GM12864 (cell line): ENCODE measurements around the gene FCHO2.

Experiments used
- DNase-seq: peaks from one replicate; pipeline ENCODE4 v3.0.0-alpha.2; 2011; ENCODE audit warnings: low read depth
- H3K4me3 ChIP-seq: 2 replicates; pipeline ENCODE4 v1.5.1; 2011; ENCODE audit warnings: mild to moderate bottlenecking, low read depth, low read length, control low read depth
- TF ChIP-seq, protein P1 (sequence below): IDR thresholded peaks from 2 replicates; pipeline ENCODE4 v1.5.1; 2011; ENCODE audit warnings: low read depth, mild to moderate bottlenecking, moderate library complexity, low read length, control low read depth, inconsistent platforms; ENCODE audit errors: missing control alignments

Gene FCHO2

DNA sequence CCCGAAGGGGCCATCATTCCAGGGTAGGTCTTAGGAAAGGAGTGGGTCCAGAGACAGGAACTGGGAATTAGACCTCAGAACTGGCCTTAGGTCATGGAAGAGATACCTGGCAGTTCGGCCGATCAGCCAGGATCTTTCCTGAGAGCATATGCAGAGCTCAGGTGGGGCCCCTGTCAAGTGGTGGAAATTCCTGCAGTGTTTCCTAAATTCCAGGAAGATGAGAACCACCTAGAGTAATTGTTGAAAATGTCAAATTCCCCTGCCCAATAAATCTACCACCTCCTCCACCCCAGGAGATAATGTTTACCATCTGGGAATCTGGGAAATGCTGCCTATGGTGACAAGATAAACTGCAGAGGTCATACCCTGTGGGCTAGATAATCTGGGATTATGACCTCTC, 179.2 kb downstream of the FCHO2 start:
- H3K4me3 ChIP-seq: no peak overlapping the region
- TF ChIP-seq, protein P1, sequence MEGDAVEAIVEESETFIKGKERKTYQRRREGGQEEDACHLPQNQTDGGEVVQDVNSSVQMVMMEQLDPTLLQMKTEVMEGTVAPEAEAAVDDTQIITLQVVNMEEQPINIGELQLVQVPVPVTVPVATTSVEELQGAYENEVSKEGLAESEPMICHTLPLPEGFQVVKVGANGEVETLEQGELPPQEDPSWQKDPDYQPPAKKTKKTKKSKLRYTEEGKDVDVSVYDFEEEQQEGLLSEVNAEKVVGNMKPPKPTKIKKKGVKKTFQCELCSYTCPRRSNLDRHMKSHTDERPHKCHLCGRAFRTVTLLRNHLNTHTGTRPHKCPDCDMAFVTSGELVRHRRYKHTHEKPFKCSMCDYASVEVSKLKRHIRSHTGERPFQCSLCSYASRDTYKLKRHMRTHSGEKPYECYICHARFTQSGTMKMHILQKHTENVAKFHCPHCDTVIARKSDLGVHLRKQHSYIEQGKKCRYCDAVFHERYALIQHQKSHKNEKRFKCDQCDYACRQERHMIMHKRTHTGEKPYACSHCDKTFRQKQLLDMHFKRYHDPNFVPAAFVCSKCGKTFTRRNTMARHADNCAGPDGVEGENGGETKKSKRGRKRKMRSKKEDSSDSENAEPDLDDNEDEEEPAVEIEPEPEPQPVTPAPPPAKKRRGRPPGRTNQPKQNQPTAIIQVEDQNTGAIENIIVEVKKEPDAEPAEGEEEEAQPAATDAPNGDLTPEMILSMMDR: no peak
- no peak for DNase-seq

DNA sequence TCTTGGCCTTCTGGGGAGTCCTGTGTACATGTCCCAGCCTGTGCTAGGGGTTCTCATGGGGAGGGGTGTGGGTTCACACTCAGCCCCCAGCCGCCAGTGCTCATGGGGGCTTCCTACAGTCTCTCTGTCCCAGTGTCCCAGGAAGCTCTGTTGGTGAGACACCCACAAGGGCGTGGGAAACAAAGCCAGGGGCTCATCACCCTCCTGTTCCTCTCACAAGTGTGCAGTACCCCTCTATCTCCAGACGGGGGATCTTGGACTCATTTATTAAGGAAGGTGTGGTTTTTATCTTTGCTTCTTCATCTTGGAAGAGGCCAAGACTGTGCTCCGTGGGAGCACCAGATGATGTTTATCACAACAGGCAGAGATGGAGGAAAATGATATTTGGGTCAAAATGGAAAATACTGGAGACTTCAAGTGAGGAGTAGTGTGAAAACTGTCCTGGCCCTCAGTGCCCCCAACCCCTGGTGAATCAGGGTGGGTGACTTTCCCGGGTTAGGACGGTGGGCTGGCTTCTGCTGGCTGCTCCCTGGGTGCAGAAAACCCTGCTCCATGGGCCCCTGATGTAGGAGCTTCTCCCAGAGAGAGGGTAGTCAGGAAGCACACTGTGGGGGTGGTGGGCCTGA, 179.7 kb downstream of the FCHO2 start:
- TF ChIP-seq, protein P1: peak; percentile 53
- H3K4me3 ChIP-seq: no peak overlapping the region
- DNase-seq: no peak

DNA sequence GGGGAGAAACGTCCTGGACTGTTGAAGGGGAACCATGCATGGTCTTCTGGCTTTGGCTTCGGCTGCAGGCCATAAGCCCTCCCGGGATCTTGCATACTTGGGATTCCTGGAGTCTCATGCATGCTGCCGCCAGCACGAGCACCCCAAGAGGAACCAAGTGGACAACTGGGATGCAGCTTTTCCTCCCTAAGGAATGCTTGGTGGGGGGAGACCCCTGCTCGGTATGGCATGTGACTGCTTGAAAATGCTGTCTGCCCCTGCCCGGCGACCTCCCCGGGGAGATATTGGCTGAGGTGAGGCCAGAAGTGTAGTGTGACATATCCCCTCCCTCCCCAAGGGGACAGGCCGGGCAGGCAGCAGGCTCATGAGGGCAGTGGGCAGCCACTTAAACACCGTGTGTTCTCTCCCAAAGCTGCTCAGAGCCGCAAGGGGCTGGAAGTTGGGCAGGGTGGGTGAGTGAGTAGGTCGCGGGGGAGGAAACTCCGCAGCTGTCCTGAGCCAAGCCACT, 180.3 kb downstream of the FCHO2 start:
- TF ChIP-seq, protein P1: no peak
- DNase-seq: no peak
- no peak overlapping the region for H3K4me3 ChIP-seq

DNA sequence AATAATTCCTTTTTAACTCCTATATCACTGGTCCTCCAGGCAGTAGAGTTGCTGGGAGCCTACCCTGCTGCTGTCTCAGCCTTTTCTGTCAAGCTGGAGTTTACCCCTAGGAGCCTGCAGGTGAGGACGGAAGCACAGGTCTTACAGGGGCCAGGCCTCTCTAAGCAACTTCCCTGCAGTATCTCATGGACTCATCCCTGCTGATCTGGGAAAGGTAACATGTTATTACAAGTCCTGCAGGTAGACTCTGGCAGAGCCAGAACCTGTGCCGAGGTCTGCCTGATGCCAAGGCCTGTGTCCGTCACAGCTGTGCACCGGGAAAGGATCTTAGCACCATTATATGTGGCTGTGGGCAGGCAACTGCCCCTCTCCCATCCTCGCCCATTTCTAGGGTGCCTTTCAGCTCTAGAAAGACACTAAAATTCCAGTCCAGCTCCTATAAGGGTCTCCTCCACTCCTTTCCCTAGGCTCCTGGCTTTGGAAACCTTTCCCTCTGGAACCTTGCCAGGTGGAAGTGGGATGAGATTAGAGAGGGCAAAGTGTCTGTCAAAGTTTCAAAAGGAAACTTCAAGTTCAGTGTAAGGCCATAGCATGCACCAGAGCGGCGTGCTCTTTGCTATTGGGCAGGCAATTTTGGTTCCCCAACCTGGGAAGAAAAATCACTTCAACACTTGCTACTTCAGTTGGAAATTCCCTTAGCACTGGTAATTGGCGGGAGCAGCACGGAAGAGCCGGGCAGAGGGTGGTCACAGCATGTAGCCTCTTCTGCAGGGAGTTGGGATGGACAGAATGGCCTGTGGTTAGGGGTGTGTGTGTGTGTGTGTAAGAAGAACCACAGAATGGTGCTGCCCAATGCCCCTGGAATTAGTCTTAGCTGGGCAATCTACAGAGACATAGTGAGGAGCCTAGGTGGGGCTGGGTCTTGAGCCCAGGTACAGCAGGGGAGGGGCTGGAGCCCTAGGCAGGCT, 182.0 kb downstream of the FCHO2 start:
- no peak for DNase-seq
- TF ChIP-seq, protein P1: no peak
- H3K4me3 ChIP-seq: no peak overlapping the region

DNA sequence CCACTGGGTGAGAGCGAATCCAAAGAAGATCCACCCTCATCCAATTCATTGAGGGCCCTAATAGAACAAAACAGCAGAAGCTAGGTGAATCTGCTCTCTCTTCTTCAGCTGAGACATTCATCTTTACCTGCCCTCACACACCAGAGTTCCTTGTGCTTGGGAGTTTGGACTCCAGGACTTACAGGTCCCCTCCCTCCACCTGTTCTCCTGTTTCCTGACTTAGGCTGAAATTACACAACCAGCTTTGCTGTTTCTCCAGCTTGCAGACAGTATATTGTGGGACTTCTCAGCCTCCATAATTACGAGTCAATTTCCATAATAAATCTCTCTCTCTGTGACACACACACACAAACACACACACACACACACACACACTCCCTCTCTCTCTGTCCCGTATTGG, 183.6 kb downstream of the FCHO2 start:
- no peak overlapping the region for H3K4me3 ChIP-seq
- TF ChIP-seq, protein P1: no peak
- DNase-seq: no peak
